Tibial artery (tissue), 4 donors: ENCODE data around the gene TRPM2.

Source experiments
- DNase-seq, 2 donors: peaks; one replicate each; pipeline ENCODE4 v3.0.0-alpha.2; 2019
- H3K27ac ChIP-seq, 2 donors: fragments of 200-600 bp; sonication (generic) in 1 of 2; 1 replicate in 1 of 2; 2 replicates in 1 of 2; pipeline ENCODE4 v1.5.1; 2018 to 2019; ENCODE audit warnings: mild to moderate bottlenecking in 1 of 2
- H3K27me3 ChIP-seq, 2 donors: fragments of 200-600 bp; sonication (generic) in 1 of 2; one replicate each; pipeline versions ENCODE4 v1.5.1 to v1.6.0; 2016 to 2019
- H3K36me3 ChIP-seq, 3 donors: fragments of 200-600 bp; sonication (generic) in 2 of 3; one replicate each; pipeline ENCODE4 v1.5.1; 2016 to 2019; ENCODE audit warnings: mild to moderate bottlenecking in 2 of 3
- H3K4me1 ChIP-seq, 4 donors: fragments of 200-600 bp; sonication (generic) in 2 of 4; 1 replicate in 3 of 4; 2 replicates in 1 of 4; pipeline ENCODE4 v1.5.1; 2016 to 2019
- H3K4me3 ChIP-seq, 2 donors: fragments of 200-600 bp; sonication (generic) in 1 of 2; 1 replicate in 1 of 2; 2 replicates in 1 of 2; pipeline ENCODE4 v1.5.1; 2018 to 2019; ENCODE audit warnings: mild to moderate bottlenecking in 2 of 2
- H3K9me3 ChIP-seq, 3 donors: fragments of 200-600 bp; sonication (generic) in 1 of 3; one replicate each; pipeline ENCODE4 v1.5.1; 2016 to 2019
- intact Hi-C: fragments of 100-400 bp; cut with DNase I; formaldehyde crosslinking; loops from one replicate; pipeline ENCODE4 v1.15.0; 2023; ENCODE audit warnings: low total_unique reads
- TF ChIP-seq, protein P1 (sequence below), 2 experiments: fragments of 200-600 bp in 1 of 2; fragments of 450-650 bp in 1 of 2; IDR thresholded peaks; one replicate each; pipeline ENCODE4 v1.5.1; 2017 to 2019; ENCODE audit warnings: antibody characterized with exemption in 2 of 2, mild to moderate bottlenecking in 1 of 2, moderate library complexity in 1 of 2

TRPM2 gene

GRCh38 chr21:44441041-44441400 lies 87.6 kb downstream of the TRPM2 start:
- peaks cover 0 to 37% of the 10 kb centered on the region in 2 donors for H3K27me3 ChIP-seq
- no peak overlapping the region for H3K27ac ChIP-seq
- H3K36me3 ChIP-seq = no peaks in the 10 kb centered on the region
- no peak for DNase-seq
- H3K4me3 ChIP-seq = no peak overlapping the region
- peaks cover 0 to 8% (median 0%) of the 10 kb centered on the region in 4 donors for H3K4me1 ChIP-seq
- H3K9me3 ChIP-seq = no peaks in the 10 kb centered on the region
- intact Hi-C loops = no loop called here
- TF ChIP-seq, protein P1, sequence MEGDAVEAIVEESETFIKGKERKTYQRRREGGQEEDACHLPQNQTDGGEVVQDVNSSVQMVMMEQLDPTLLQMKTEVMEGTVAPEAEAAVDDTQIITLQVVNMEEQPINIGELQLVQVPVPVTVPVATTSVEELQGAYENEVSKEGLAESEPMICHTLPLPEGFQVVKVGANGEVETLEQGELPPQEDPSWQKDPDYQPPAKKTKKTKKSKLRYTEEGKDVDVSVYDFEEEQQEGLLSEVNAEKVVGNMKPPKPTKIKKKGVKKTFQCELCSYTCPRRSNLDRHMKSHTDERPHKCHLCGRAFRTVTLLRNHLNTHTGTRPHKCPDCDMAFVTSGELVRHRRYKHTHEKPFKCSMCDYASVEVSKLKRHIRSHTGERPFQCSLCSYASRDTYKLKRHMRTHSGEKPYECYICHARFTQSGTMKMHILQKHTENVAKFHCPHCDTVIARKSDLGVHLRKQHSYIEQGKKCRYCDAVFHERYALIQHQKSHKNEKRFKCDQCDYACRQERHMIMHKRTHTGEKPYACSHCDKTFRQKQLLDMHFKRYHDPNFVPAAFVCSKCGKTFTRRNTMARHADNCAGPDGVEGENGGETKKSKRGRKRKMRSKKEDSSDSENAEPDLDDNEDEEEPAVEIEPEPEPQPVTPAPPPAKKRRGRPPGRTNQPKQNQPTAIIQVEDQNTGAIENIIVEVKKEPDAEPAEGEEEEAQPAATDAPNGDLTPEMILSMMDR (IDR thresholded peaks at IDR 0.05) = no peak

DNA sequence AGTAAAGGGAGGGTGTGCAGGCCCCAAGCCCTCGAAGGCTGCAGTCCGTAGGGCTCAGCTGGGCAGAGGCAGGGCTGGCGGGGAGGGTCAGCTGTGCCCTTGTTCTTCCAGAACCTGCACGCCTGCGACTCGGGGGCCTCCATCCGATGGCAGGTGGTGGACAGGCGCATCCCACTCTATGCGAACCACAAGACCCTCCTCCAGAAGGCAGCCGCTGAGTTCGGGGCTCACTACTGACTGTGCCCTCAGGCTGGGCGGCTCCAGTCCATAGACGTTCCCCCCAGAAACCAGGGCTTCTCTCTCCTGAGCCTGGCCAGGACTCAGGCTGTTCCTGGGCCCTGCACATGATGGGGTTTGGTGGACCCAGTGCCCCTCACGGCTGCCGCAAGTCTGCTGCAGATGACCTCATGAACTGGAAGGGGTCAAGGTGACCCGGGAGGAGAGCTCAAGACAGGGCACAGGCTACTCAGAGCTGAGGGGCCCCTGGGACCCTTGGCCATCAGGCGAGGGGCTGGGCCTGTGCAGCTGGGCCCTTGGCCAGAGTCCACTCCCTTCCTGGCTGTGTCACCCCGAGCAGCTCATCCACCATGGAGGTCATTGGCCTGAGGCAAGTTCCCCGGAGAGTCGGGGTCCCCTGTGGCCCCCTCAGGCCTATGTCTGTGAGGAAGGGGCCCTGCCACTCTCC lies 88.3 kb downstream of the TRPM2 start:
- intact Hi-C loops = no loop called here
- TF ChIP-seq, protein P1 (IDR thresholded peaks at IDR 0.05) = no peak
- Histone ChIP-seq H3K27me3 (peaks cover 0 to 33% of the 10 kb centered on the region in 2 donors), H3K27ac (no peak overlapping the region), H3K36me3 (no peaks in the 10 kb centered on the region), H3K4me1 (peaks cover 0 to 8% (median 0%) of the 10 kb centered on the region in 4 donors), H3K9me3 (no peaks in the 10 kb centered on the region), H3K4me3 (no peak overlapping the region)
- DNase-seq = peak in 1 of 2 donors; percentile 51

- Histone ChIP-seq H3K4me1 (peaks cover 0 to 8% (median 0%) of the 10 kb centered on the region in 4 donors), H3K27me3 (peaks cover 0 to 33% of the 10 kb centered on the region in 2 donors), H3K4me3 (no peak overlapping the region), H3K36me3 (no peaks in the 10 kb centered on the region), H3K9me3 (no peaks in the 10 kb centered on the region), H3K27ac (no peak overlapping the region)
- intact Hi-C loops = no loop called here
- TF ChIP-seq, protein P1 (IDR thresholded peaks at IDR 0.05) = no peak
- peak in 1 of 2 donors; percentile 39 for DNase-seq
Observed at GRCh38 chr21:44442266-44443125, 89.1 kb downstream of the TRPM2 start.

- H3K36me3 ChIP-seq = no peaks in the 10 kb centered on the region
- no peaks in the 10 kb centered on the region for H3K9me3 ChIP-seq
- DNase-seq = no peak
- no peak overlapping the region for H3K4me3 ChIP-seq
- peaks cover 0 to 2% (median 0%) of the 10 kb centered on the region in 4 donors for H3K4me1 ChIP-seq
- no peak overlapping the region for H3K27ac ChIP-seq
- intact Hi-C loops = no loop called here
- H3K27me3 ChIP-seq = peaks cover 0 to 32% of the 10 kb centered on the region in 2 donors
- TF ChIP-seq, protein P1 (IDR thresholded peaks at IDR 0.05) = no peak
Observed at GRCh38 chr21:44443291-44443890, 90.0 kb downstream of the TRPM2 start.

- intact Hi-C loops = no loop called here
- TF ChIP-seq, protein P1 (IDR thresholded peaks at IDR 0.05) = no peak
- H3K4me3 ChIP-seq = no peak overlapping the region
- H3K4me1 ChIP-seq = no peaks in the 10 kb centered on the region
- no peaks in the 10 kb centered on the region for H3K9me3 ChIP-seq
- no peak overlapping the region for H3K27ac ChIP-seq
- no peaks in the 10 kb centered on the region for H3K36me3 ChIP-seq
- DNase-seq = peak in 1 of 2 donors; percentile 54
- peaks cover 0 to 35% of the 10 kb centered on the region in 2 donors for H3K27me3 ChIP-seq
Observed at GRCh38 chr21:44443891-44444285, 90.5 kb downstream of the TRPM2 start.
